Prostate gland (tissue), 2 donors: ENCODE measurements around the gene PITPNC1.

Source experiments
- POLR2A ChIP-seq: fragments of 450-650 bp; IDR thresholded peaks from one replicate; pipeline ENCODE4 v1.6.1; 2016; ENCODE audit warnings: antibody characterized with exemption, mild to moderate bottlenecking
- TF ChIP-seq, protein P1 (sequence below), 4 experiments: fragments of 200-600 bp in 2 of 4; fragments of 450-650 bp in 2 of 4; sonication (generic) in 2 of 4; IDR thresholded peaks; 1 replicate in 3 of 4; 2 replicates in 1 of 4; pipeline ENCODE4 v1.5.1; 2016 to 2019; ENCODE audit warnings: antibody characterized with exemption in 4 of 4, mild to moderate bottlenecking in 2 of 4, moderate library complexity in 2 of 4

DNA sequence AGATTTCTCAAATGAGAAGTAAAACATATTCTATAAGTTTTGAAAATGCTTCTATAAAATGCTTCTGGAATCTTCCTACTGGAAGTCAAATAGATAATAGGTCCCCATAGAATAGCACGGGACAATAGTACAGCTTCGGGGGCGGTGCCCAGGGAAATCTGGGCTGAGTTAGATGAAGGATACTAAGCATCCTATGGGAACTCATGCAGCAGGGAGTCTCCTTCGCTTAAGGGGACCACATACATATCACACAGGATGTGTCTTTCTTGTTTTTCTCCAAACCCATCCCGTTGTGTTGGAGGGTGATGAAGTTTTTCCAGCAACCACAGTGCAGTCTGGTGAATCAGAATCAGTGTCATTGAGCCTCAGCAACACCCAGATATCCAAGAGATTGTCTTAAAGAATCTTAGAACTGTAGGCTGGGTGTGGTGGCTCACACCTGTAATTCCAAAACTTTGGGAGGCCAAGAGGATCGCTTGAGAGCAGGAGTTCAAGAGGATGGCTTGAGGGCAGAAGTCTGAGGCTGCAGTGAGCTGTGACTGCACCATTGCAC lies 84.2 kb downstream of the PITPNC1 start:
- TF ChIP-seq, protein P1, sequence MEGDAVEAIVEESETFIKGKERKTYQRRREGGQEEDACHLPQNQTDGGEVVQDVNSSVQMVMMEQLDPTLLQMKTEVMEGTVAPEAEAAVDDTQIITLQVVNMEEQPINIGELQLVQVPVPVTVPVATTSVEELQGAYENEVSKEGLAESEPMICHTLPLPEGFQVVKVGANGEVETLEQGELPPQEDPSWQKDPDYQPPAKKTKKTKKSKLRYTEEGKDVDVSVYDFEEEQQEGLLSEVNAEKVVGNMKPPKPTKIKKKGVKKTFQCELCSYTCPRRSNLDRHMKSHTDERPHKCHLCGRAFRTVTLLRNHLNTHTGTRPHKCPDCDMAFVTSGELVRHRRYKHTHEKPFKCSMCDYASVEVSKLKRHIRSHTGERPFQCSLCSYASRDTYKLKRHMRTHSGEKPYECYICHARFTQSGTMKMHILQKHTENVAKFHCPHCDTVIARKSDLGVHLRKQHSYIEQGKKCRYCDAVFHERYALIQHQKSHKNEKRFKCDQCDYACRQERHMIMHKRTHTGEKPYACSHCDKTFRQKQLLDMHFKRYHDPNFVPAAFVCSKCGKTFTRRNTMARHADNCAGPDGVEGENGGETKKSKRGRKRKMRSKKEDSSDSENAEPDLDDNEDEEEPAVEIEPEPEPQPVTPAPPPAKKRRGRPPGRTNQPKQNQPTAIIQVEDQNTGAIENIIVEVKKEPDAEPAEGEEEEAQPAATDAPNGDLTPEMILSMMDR (IDR thresholded peaks at IDR 0.05), result no peak
- TF ChIP-seq POLR2A, result no peak
